ENCODE data around the gene HNF4A.

DNA sequence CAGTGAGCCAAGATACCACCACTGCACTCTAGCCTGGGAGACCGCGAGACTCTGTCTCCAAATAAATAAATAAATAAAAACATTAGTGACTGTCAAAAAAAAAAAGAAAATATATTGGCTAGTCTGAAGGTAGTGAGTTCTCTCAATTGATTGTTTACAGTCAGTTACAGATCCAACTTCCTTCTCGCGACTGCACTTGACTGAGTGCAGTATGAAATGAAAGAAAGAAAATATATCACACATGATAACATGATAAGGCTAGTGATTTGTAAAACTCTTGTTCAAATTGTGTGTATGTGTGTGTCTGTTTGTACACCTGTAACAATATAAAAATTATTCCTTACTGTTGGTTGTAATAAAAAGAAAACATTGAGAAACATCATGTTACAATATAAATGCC is 10.8 kb upstream of the HNF4A start:
- TF ChIP-seq, protein P1, sequence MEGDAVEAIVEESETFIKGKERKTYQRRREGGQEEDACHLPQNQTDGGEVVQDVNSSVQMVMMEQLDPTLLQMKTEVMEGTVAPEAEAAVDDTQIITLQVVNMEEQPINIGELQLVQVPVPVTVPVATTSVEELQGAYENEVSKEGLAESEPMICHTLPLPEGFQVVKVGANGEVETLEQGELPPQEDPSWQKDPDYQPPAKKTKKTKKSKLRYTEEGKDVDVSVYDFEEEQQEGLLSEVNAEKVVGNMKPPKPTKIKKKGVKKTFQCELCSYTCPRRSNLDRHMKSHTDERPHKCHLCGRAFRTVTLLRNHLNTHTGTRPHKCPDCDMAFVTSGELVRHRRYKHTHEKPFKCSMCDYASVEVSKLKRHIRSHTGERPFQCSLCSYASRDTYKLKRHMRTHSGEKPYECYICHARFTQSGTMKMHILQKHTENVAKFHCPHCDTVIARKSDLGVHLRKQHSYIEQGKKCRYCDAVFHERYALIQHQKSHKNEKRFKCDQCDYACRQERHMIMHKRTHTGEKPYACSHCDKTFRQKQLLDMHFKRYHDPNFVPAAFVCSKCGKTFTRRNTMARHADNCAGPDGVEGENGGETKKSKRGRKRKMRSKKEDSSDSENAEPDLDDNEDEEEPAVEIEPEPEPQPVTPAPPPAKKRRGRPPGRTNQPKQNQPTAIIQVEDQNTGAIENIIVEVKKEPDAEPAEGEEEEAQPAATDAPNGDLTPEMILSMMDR (IDR thresholded peaks at IDR 0.05) = no peak
- TF ChIP-seq POLR2AphosphoS5 (IDR thresholded peaks at IDR 0.05) (no peak), POLR2A (IDR thresholded peaks at IDR 0.05; ENCODE audit: low read depth) (no peak)

Data from esophagus muscularis mucosa (tissue), 3 donors.